Kidney capillary endothelial cell (primary cell): ENCODE measurements around the gene CEP152.

Experiments
- DNase-seq: peaks from one replicate; pipeline ENCODE4 v3.0.0-alpha.2; 2018; ENCODE audit warnings: low spot score

The CEP152 gene

DNA sequence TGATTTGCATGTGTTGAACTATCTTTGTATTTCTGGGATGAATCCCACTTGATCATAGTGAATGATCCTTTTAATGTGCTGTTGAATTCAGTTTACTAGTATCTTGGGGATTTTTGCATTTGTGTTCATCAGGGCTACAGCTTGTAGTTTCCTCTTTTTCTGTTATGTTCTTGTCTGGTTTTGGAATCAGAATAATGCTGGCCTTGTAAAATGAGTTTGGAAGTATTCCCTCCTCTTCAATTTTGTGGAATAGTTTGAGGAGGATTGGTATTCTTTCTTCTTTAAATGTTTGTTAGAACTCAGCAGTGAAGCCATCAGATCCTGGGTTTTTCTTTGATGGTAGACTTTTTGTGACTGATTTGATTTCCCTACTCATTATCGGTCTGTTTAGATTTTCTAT, 102.2 kb downstream of the CEP152 start:
- no peak for DNase-seq

DNA sequence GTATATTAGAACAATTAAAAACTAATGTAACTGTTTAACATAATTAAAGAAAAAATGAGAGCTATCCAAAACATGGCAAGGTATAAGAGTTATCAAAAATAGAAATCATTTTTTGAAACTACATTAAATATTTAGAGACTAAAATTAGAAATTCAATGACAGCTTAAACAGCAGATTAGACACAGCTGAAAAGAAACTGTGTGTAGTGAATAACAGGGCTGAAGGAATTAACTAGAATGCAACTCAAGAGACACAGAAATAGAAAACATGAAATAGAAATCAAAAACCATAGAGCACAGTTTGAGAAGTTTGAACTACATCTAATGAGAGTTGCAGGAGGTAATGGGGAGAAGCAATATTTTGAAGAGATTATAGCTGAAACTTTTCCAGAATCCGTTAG, 105.5 kb downstream of the CEP152 start:
- no peak for DNase-seq

DNA sequence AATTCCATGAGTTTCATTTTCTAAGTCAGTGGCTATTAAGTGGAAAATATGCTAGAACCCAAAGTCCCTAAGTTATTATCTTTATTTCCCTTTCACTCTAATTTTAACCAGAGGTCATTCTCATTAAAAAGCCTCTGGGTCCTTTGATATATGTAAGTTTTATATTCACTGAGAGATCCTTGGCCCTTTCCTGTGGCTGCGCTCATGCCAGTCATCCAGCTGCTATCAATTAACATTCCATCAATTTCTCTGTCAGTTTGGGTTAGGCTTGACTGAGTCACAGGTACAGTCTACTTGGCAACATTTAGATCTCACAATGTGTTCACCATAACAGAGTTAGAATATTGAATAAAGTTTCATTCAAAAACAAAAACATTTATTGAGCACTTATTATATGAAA, 107.3 kb downstream of the CEP152 start:
- DNase-seq = no peak

DNA sequence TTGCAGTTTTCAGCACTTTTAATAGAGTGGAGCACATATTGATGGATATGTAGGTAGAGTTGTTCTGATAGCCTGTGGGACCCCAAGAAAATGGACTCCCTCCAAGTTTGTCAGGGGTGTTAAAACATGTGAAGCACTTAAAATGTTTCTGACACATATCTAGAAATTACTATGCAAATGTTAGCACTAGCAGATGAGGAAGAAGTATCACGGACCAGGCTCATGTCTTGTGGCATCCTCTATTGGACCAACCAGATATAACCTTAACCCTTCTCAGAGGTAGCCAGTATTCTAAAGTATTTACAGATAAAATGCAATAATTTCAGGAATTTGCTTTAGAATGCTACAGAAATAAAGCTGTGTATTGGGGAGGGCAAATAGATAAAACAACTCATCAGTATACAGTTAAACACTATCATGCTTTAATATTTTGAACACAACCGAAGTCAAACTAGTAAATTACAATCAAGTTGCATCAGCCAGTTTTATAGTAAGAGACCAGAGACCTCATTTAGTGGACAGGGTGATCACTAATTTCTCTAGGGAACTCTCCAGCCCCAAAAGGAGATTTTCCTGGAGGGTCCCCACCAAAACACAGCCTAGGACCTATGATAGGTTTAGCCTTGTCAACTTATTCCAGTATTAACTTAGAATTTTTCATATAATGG, 108.2 kb downstream of the CEP152 start:
- DNase-seq = no peak

DNA sequence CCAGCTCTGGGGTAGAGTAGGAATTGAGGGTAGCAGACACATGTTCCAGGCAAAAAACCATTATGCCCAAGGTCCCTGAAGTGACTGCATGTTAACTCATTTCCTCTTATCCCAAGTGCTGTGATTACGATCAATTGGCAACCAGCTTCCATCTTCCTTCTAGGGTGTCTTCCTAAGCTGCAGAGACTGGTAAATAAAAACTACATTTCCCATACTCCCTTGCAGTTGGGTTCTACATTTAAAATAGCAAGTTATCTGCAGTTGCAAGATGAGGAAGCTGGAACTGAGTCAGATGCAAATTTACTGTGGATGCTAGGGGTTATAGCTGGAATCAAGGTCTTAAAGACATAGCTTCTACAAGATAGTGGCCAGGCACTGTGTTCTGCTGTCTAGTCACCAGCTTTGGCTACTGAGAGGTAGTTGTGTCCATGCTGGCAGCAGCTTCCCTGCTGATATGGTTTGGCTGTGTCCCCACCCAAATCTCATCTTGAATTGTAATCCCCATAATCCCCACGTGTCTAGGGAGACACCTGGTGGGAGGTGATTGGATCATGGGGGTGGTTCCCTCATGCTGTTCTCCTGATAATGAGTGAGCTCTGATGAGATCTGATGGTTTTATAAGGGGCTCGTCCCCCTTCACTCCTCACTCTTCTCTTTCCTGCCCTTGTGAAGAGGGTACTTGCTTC, 114.1 kb downstream of the CEP152 start:
- peak; percentile 25 for DNase-seq

DNA sequence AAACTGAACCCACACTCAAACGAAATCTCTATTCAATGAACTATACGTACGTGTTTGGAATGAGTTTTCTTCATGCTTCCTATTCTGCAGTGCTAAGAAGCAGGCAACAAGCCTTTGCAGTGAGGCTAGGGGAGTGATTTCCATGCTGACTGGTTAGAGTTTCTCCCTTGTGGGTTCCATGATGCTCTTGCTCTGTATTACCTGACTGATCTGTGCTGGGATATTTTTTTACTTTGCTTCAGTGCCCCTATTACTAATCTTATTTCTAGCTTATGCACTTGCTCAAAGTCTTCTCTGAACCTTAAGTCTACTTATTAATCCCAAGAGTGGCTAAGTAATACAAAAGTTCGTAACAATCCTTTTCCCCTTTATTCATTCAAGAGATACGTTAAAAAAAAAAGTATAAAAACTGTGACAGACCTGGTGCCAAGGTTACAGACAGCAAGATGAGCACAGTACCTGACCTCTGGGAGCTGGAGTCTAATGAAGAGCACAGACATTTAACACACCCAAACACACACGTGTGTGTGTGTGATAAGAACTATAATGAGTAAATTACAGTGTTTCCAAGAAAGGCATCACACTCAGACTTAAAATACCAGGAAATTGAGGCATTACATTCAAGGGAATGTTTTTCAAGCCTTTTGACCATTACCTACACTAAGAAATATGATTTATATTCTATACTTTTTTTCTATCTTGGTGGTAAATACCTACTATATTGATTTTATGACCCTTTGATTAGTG, 114.9 kb downstream of the CEP152 start:
- DNase-seq = no peak

DNA sequence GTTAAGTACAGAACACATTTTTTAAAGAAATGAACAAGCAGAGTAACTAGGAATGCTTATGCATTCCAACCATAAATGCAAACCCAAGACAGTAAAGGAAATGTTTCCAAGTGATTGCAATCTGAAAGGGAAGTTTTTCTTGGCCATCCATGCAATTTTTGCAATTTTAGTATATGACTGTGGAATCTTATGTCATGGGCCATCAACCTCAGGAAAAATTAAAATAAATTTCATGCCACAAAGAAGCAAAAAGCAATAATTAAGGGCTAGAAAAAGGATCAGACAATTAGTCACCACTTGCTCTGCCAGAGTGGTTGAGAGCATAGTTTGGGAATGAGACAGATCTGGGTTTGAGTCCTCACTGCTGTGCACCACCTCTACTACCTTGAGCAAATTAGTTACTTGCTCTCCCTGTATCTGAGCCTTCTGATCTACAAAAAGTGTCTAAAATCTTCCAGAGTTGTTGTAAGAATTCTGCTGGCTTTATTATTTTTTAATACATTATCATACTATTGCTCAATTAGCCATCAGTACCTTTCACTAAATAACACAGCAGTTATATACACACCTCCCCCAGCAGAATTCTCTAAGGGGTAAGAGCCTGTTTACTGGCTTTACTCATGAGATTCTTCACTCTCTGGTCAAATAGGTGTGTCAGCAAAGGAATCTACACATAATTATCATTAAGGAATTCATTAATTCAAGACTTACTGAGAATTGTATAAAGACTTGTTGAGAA, 115.6 kb downstream of the CEP152 start:
- DNase-seq = peak; percentile 10

DNA sequence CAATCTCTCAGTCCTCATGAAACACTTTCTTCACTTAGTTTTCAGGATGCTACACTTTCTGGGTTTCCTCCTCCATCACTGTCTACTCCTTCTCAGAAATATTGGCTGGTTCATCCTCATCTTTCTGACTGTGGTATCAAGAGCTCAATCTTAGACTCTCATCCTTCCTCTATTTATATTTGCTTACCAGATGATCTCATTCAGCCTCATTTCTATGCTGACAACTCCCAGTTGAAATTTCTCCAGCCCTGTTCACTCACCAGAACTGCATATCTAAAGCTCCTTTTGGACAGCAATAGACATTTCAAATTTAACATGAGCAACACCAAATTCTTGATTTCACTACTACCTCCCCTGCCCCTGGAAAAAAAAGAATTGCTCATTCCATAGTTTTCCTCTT, 117.4 kb downstream of the CEP152 start:
- DNase-seq = no peak

DNA sequence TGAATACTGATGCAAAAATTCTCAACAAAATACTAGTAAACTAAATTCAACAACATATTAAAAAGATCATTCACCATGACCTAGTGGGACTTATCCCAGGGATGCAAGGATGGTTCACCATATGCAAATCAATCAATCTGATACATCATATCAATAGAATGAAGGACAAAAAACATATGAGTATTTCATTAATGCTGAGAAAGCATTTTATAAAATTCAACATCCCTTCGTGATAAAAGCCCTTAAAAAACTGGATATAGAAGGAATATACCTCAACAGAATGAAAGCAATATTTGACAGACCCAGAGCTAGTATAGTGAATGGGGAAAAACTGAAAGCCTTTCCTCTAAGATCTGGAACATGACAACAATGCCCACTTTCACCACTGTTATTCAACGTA, 122.4 kb downstream of the CEP152 start:
- DNase-seq = no peak
